GM10248 (cell line): ENCODE data around the gene ATP5F1E.

Source experiments
- CTCF ChIA-PET: fragments of 300-600 bp; sonication (Branson Sonifier 250); formaldehyde crosslinking; extraction: SDS; loops from one replicate; lab custom pipeline; 2021; ENCODE audit warnings: antibody characterized with exemption; lab: Yijun Ruan, JAX
- POLR2A ChIA-PET: fragments of 350-650 bp; sonication (Branson Sonifier 250); formaldehyde crosslinking; extraction: SDS; loops from one replicate; lab custom pipeline; 2020; ENCODE audit warnings: antibody characterized with exemption; lab: Yijun Ruan, JAX
- DNase-seq: peaks from one replicate; pipeline ENCODE4 v3.0.0; 2012; ENCODE audit errors: extremely low spot score
- CTCF ChIP-seq: IDR thresholded peaks from 2 replicates; pipeline ENCODE4 v1.5.1; 2012; ENCODE audit warnings: mild to moderate bottlenecking, low read depth; ENCODE audit errors: extremely low read depth, missing control alignments, control extremely low read depth

ATP5F1E gene

GRCh38 chr20:59010995-59011873 lies 20.9 kb downstream of the ATP5F1E start:
- ChIA-PET CTCF (interaction anchor here (1.1 to 1.7 kb wide), 2 partner anchors 18 to 77 kb away, joined by 3 read pairs; no protein-coding TSS in a partner anchor), POLR2A (no interaction called here)
- no peak for DNase-seq
- TF ChIP-seq CTCF, result no peak

- TF ChIP-seq CTCF, result no peak
- no peak for DNase-seq
- ChIA-PET POLR2A (no interaction called here), CTCF (interaction anchor here (1.7 kb wide), 1 partner anchor 77 kb away, joined by 3 read pairs; no protein-coding TSS in a partner anchor)
Observed at GRCh38 chr20:59010321-59010994, 21.7 kb downstream of the ATP5F1E start.

- ChIA-PET POLR2A (interaction anchor here (0.6 to 2.0 kb wide), 9 partner anchors 11 to 1326 kb away, joined by 3 to 11 read pairs (median 4); partner anchors contain the start of genes ATP5F1E and STX16), CTCF (interaction anchor here (1.4 to 1.8 kb wide), 4 partner anchors 9 to 199 kb away, joined by 5 to 9 read pairs (median 6); partner anchors contain the start of genes ATP5F1E and TUBB1)
Observed at GRCh38 chr20:59008715-59009336, 23.3 kb downstream of the ATP5F1E start.

GRCh38 chr20:59007665-59008511 lies 24.2 kb downstream of the ATP5F1E start:
- TF ChIP-seq CTCF, result no peak
- ChIA-PET POLR2A (interaction anchor here (0.6 to 2.0 kb wide), 11 partner anchors 10 to 1325 kb away, joined by 3 to 11 read pairs (median 4); partner anchors contain the start of genes ATP5F1E and STX16), CTCF (interaction anchor here (1.4 to 1.8 kb wide), 4 partner anchors 10 to 200 kb away, joined by 5 to 9 read pairs (median 6); partner anchors contain the start of genes ATP5F1E and TUBB1)
- peak; percentile 91 for DNase-seq

More at GRCh38 chr20:59008715-59009336, 23.3 kb downstream of the ATP5F1E start:
- DNase-seq, result no peak
- TF ChIP-seq CTCF, result no peak

- POLR2A ChIA-PET, result interaction anchor here (1.0 to 2.0 kb wide), 4 partner anchors 10 to 1324 kb away, joined by 4 to 11 read pairs (median 4); partner anchors contain the start of gene ATP5F1E
- no peak for TF ChIP-seq CTCF
- CTCF ChIA-PET, result no interaction called here
- DNase-seq, result peak; percentile 83
Observed at GRCh38 chr20:59006864-59007664, 25.1 kb downstream of the ATP5F1E start, which contains the start of gene CTSZ. TSS of gene CTSZ (minus strand) at chr20:59007254. CDS start at chr20:59007128, 126 bp downstream.
